ENCODE results near the gene EBLN2. TPM values are rescaled to one million over a fixed set of nuclear protein-coding genes. Genes with fewer than 3 reads are reported as not detected.

EBLN2 gene
- total RNA-seq, 1 donor from 2014 or later = 6.4 TPM

GRCh38 chr3:73046195-73046594 lies 15.3 kb upstream of the EBLN2 start:
- Histone ChIP-seq H3K9me3 (no peaks in the 10 kb centered on the region), H3K27me3 (no peaks in the 10 kb centered on the region), H3K27ac (no peak overlapping the region), H3K4me1 (peaks cover 46% of the 10 kb centered on the region), H3K36me3 (peaks cover 0 to 5% of the 10 kb centered on the region in 2 donors), H3K4me3 (no peak overlapping the region)
- TF ChIP-seq POLR2A (IDR thresholded peaks at IDR 0.05) (no peak), CTCF (IDR thresholded peaks at IDR 0.05) (no peak), POLR2AphosphoS5 (IDR thresholded peaks at IDR 0.05; ENCODE audit: insufficient read depth in 1 of 2, low read depth in 1 of 2) (no peak)
- no peak for DNase-seq (ENCODE audit: extremely low spot score in 2 of 2)
- intact Hi-C loops (cut with DNase I) = no loop called here

- no peak for TF ChIP-seq POLR2A (IDR thresholded peaks at IDR 0.05)
- no peak for TF ChIP-seq CTCF (IDR thresholded peaks at IDR 0.05)
- TF ChIP-seq POLR2AphosphoS5 (IDR thresholded peaks at IDR 0.05; ENCODE audit: insufficient read depth in 1 of 2, low read depth in 1 of 2) = no peak
- Histone ChIP-seq H3K27me3 (no peaks in the 10 kb centered on the region), H3K36me3 (peaks cover 0 to 5% of the 10 kb centered on the region in 2 donors), H3K4me3 (no peak overlapping the region), H3K9me3 (no peaks in the 10 kb centered on the region), H3K27ac (no peak overlapping the region), H3K4me1 (peaks cover 36% of the 10 kb centered on the region)
- intact Hi-C loops (cut with DNase I) = no loop called here
- no peak for DNase-seq (ENCODE audit: extremely low spot score in 2 of 2)
These were observed 12.1 kb upstream of the EBLN2 start for GRCh38 chr3:73049319-73049718.

GRCh38 chr3:73052857-73053256 lies 8.6 kb upstream of the EBLN2 start:
- no peak overlapping the region for H3K4me3 ChIP-seq
- no peak overlapping the region for H3K27ac ChIP-seq
- no peaks in the 10 kb centered on the region for H3K27me3 ChIP-seq
- TF ChIP-seq POLR2AphosphoS5 (IDR thresholded peaks at IDR 0.05; ENCODE audit: insufficient read depth in 1 of 2, low read depth in 1 of 2) (no peak), POLR2A (IDR thresholded peaks at IDR 0.05) (no peak), CTCF (IDR thresholded peaks at IDR 0.05) (no peak)
- DNase-seq (ENCODE audit: extremely low spot score in 2 of 2) = no peak
- H3K4me1 ChIP-seq = peaks cover 23% of the 10 kb centered on the region
- intact Hi-C loops (cut with DNase I) = loop anchor here (10.0 kb wide), 1 partner anchor 208 kb away; the partner anchor contains the start of gene SHQ1
- H3K36me3 ChIP-seq = peaks cover 0 to 5% of the 10 kb centered on the region in 2 donors
- H3K9me3 ChIP-seq = no peaks in the 10 kb centered on the region

GRCh38 chr3:73055583-73055982 lies 5.9 kb upstream of the EBLN2 start:
- TF ChIP-seq CTCF (IDR thresholded peaks at IDR 0.05) = no peak
- TF ChIP-seq POLR2AphosphoS5 (IDR thresholded peaks at IDR 0.05; ENCODE audit: insufficient read depth in 1 of 2, low read depth in 1 of 2) = no peak
- TF ChIP-seq POLR2A (IDR thresholded peaks at IDR 0.05) = no peak
- no peak for DNase-seq (ENCODE audit: extremely low spot score in 2 of 2)
- Histone ChIP-seq H3K4me1 (peaks cover 23% of the 10 kb centered on the region), H3K27me3 (no peaks in the 10 kb centered on the region), H3K9me3 (no peaks in the 10 kb centered on the region), H3K36me3 (no peaks in the 10 kb centered on the region), H3K27ac (no peak overlapping the region), H3K4me3 (no peak overlapping the region)
- intact Hi-C loops (cut with DNase I) = loop anchor here (10.0 kb wide), 1 partner anchor 211 kb away; the partner anchor contains the start of gene SHQ1

GRCh38 chr3:73056014-73056844 lies 5.2 kb upstream of the EBLN2 start:
- peak in 2 of 3 experiments; percentile 37 to 41 for TF ChIP-seq CTCF (IDR thresholded peaks at IDR 0.05)
- no peak for TF ChIP-seq POLR2A (IDR thresholded peaks at IDR 0.05)
- no peak overlapping the region for H3K27ac ChIP-seq
- peaks cover 23% of the 10 kb centered on the region for H3K4me1 ChIP-seq
- H3K4me3 ChIP-seq = no peak overlapping the region
- H3K36me3 ChIP-seq = no peaks in the 10 kb centered on the region
- intact Hi-C loops (cut with DNase I) = loop anchor here (10.0 kb wide), 1 partner anchor 211 kb away; the partner anchor contains the start of gene SHQ1
- no peaks in the 10 kb centered on the region for H3K27me3 ChIP-seq
- DNase-seq (ENCODE audit: extremely low spot score in 2 of 2) = no peak
- no peaks in the 10 kb centered on the region for H3K9me3 ChIP-seq
